HCT116 (cell line): ENCODE data around the gene ARHGAP19. TPM values are rescaled to one million over a fixed set of nuclear protein-coding genes. Genes with fewer than 3 reads are reported as not detected.

Source experiments
- ATAC-seq: fragments of 200-7000 bp; cut with Tn5 transposase; 2 replicates; pipeline ENCODE4 v1.9.1; 2020; ENCODE audit warnings: mild to moderate bottlenecking, moderate library complexity
- BruUV-seq: library from RNA; stranded (reverse); fragments of 400-500 nt; replicated peaks from 2 replicates; lab custom pipeline; 2021; lab: Mats Ljungman, UMichigan
- CTCF ChIA-PET: fragments of 300-600 bp; sonication (Branson Sonifier 250); formaldehyde crosslinking; loops from one replicate; lab custom pipeline; 2021; ENCODE audit warnings: antibody characterized with exemption; lab: Charles Lee
- POLR2A ChIA-PET: fragments of 300-600, 350-600 bp; sonication (Branson Sonifier 250); formaldehyde crosslinking; loops from one replicate; lab custom pipeline; 2021; ENCODE audit warnings: antibody characterized with exemption; lab: Charles Lee
- RAD21 ChIA-PET, 2 experiments: fragments of 300-600 bp; sonication (Branson Sonifier 250); formaldehyde crosslinking; loops; one replicate each; lab custom pipeline; 2023; ENCODE audit warnings: low total read pairs in 2 of 2; ENCODE audit not compliant: uncharacterized antibody in 2 of 2, unreplicated experiment in 2 of 2, low non-redundant PET in 1 of 2; lab: Charles Lee
- DNase-seq: peaks from one replicate; pipeline ENCODE4 v3.0.0-alpha.2; 2010; ENCODE audit warnings: low read depth, low spot score
- H2AFZ ChIP-seq: fragments of 200-600 bp; shearing (Covaris generic), sonication (generic); 2 replicates; pipeline ENCODE4 v1.6.1; 2017; ENCODE audit warnings: low read depth, mixed run types, mixed read lengths, antibody characterized with exemption, low read length; ENCODE audit not compliant: poor library complexity, severe bottlenecking
- H3K27ac ChIP-seq: 2 replicates; pipeline ENCODE4 v1.5.1; 2012; ENCODE audit warnings: low read depth, low read length
- H3K27me3 ChIP-seq: fragments of 200-600 bp; sonication (generic); 2 replicates; pipeline ENCODE4 v1.6.1; 2016; ENCODE audit warnings: mixed run types, low read length, mixed read lengths; ENCODE audit not compliant: insufficient read depth
- H3K36me3 ChIP-seq, 2 experiments: fragments of 200-500 bp in 1 of 2; fragments of 200-600 bp in 1 of 2; sonication (Bioruptor generic) in 1 of 2; sonication (generic) in 1 of 2; 2 replicates each; pipeline versions ENCODE4 v1.5.1 to v1.6.1; 2014 to 2016; ENCODE audit warnings: low read length in 2 of 2, inconsistent platforms in 1 of 2, mixed read lengths in 1 of 2, mixed run types in 1 of 2; ENCODE audit not compliant: insufficient read depth in 2 of 2, control insufficient read depth in 1 of 2
- H3K4me1 ChIP-seq, 2 experiments: fragments of 200-600 bp in 1 of 2; sonication (generic) in 1 of 2; 2 replicates each; pipeline versions ENCODE4 v1.5.1 to v1.6.1; 2012 to 2017; ENCODE audit warnings: low read length in 2 of 2, inconsistent platforms in 1 of 2, mild to moderate bottlenecking in 1 of 2, mixed read lengths in 1 of 2, mixed run types in 1 of 2, moderate library complexity in 1 of 2; ENCODE audit not compliant: insufficient read depth in 2 of 2, control insufficient read depth in 1 of 2
- H3K4me2 ChIP-seq: fragments of 200-600 bp; sonication (generic); 2 replicates; pipeline ENCODE4 v1.6.1; 2017; ENCODE audit warnings: mixed run types, low read length, mixed read lengths
- H3K4me3 ChIP-seq, 2 experiments: fragments of 200-600 bp in 1 of 2; sonication (generic) in 1 of 2; replicated peaks in 1 of 2; 2 replicates each; pipeline ENCODE4 v1.5.1; 2011 to 2016; ENCODE audit warnings: low read length in 2 of 2, control low read depth in 1 of 2, low read depth in 1 of 2, mild to moderate bottlenecking in 1 of 2, mixed read lengths in 1 of 2, mixed run types in 1 of 2
- H3K79me2 ChIP-seq: fragments of 200-600 bp; sonication (generic); 2 replicates; pipeline ENCODE4 v1.6.1; 2017; ENCODE audit warnings: mild to moderate bottlenecking, mixed run types, low read length, moderate library complexity, mixed read lengths; ENCODE audit not compliant: insufficient read depth
- H3K9ac ChIP-seq: fragments of 200-600 bp; sonication (generic); 2 replicates; pipeline ENCODE4 v1.6.1; 2016; ENCODE audit warnings: low read length, mixed read lengths
- H3K9me2 ChIP-seq: fragments of 200-600 bp; sonication (generic), shearing (Covaris generic); 2 replicates; pipeline ENCODE4 v1.6.1; 2017; ENCODE audit warnings: mixed run types, mild to moderate bottlenecking, moderate library complexity; ENCODE audit not compliant: insufficient read depth
- H3K9me3 ChIP-seq, 2 experiments: fragments of 200-500 bp in 1 of 2; fragments of 200-600 bp in 1 of 2; sonication (Bioruptor generic) in 1 of 2; sonication (generic) in 1 of 2; 2 replicates each; pipeline ENCODE4 v1.6.1; 2014 to 2017; ENCODE audit warnings: low read length in 2 of 2, mixed read lengths in 2 of 2, inconsistent platforms in 1 of 2, low read depth in 1 of 2, mild to moderate bottlenecking in 1 of 2, mixed run types in 1 of 2, moderate library complexity in 1 of 2; ENCODE audit not compliant: control insufficient read depth in 1 of 2, insufficient read depth in 1 of 2
- H4K20me1 ChIP-seq: fragments of 200-600 bp; sonication (generic), shearing (Covaris generic); 2 replicates; pipeline ENCODE4 v1.6.1; 2017; ENCODE audit warnings: mixed run types, mild to moderate bottlenecking, moderate library complexity; ENCODE audit not compliant: insufficient read depth
- SP1 ChIP-seq: IDR thresholded peaks from 2 replicates; pipeline ENCODE4 v1.6.1; 2012; ENCODE audit warnings: low read depth
- ZBTB33 ChIP-seq: IDR thresholded peaks from 2 replicates; pipeline ENCODE4 v1.6.1; 2011; ENCODE audit warnings: mild to moderate bottlenecking, low read length, moderate library complexity; ENCODE audit not compliant: insufficient replicate concordance; ENCODE audit errors: extremely low read depth
- intact Hi-C: fragments of 100-400 bp; cut with micrococcal nuclease; formaldehyde crosslinking; loops from 2 replicates; pipeline ENCODE4 v1.10.0; 2022
- total RNA-seq: library from RNA; stranded (reverse); gene quantifications from one replicate; pipeline ENCODE4 v1.2.1, GENCODE V29; 2021; ENCODE audit not compliant: unreplicated experiment

Gene ARHGAP19
- total RNA-seq, 1 experiment from 2014 or later = 36.8 TPM

DNA sequence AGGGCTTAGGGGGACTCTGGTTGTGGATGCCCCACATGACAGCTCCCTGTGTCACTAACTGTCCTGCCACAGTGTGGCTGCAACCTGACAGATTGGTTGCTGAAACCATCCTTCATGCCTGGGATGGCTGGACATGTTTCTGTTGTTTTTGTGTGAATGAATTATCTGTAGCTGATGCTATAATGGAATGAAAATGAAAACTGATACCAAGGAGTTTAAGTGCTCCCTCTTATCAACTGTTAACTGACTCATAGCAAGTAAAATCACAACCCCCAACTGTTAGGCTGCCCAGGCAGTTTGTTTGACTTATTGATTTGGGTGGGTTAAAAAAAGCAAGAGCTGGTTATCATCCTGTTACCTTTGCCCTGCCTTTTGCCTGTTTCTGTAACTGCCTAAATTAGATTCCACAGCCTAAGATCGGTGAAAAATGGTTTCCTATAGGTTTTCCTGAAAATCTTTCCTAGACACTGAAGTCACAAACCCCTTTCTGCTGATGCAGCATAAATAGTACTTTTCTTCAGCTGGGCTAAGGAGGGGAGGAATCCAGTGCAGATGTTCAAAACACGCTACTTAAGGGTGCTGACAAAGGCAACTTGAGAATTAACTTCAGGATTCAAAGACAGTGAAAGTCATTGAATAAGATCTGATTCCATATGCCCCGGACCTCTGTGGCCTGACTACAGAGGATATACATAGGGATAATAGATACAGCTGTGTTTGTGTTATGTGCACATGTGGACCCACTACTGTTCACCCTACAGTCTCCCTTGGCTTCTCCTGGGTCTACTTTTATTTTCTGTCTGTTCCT is 36.4 kb upstream of the ARHGAP19 start:
- Histone ChIP-seq H3K4me2 (peak overlapping the region; percentile 22), H2AFZ (no peak overlapping the region), H3K27me3 (no peaks in the 10 kb centered on the region), H3K27ac (0 out of 2 replicates have a peak overlapping the region, but pooled peaks have one; percentile 22), H3K79me2 (no peaks in the 10 kb centered on the region), H3K9me2 (no peaks in the 10 kb centered on the region), H3K9me3 (no peaks in the 10 kb centered on the region), H3K36me3 (no peaks in the 10 kb centered on the region), H4K20me1 (no peaks in the 10 kb centered on the region), H3K4me1 (peaks cover 25 to 27% of the 10 kb centered on the region in 2 experiments), H3K9ac (no peak overlapping the region; the same call in 1 of the 2 replicates), H3K4me3 (no peak overlapping the region)
- RAD21 ChIA-PET = no interaction called here
- CTCF ChIA-PET = no interaction called here
- TF ChIP-seq ZBTB33 = no peak
- TF ChIP-seq SP1 = peak; percentile 34; the same call in 1 of the 2 replicates
- DNase-seq (no peak), ATAC-seq (peak; percentile 46; the same call in 1 of the 2 replicates)
- intact Hi-C loops = no loop called here
- BruUV-seq = no TSS peak
- POLR2A ChIA-PET = interaction anchor here (1.4 kb wide), 1 partner anchor 10 kb away, joined by 3 read pairs; the partner anchor contains the start of gene FRAT1
